K562 (cell line): ENCODE measurements around the gene FOS. TPM values are rescaled to one million over a fixed set of nuclear protein-coding genes. Genes with fewer than 3 reads are reported as not detected.

Experiments used
- ATF3 ChIP-seq, 2 experiments: fragments of 450-650 bp in 1 of 2; sonication (generic) in 1 of 2; formaldehyde crosslinking in 1 of 2; IDR thresholded peaks in 1 of 2; conservative IDR thresholded peaks in 1 of 2; 2 replicates each; pipeline versions ENCODE4 v1.6.1 to v1.8.1; 2016 to 2023; ENCODE audit warnings: mild to moderate bottlenecking in 2 of 2, moderate library complexity in 2 of 2, inconsistent platforms in 1 of 2, missing genetic modification reagents in 1 of 2
- CTCF ChIP-seq, 3 experiments: IDR thresholded peaks in 2 of 3; conservative IDR thresholded peaks in 1 of 3; 2 replicates each; pipeline ENCODE4 v1.5.1; 2011 to 2012; ENCODE audit warnings: low read length in 3 of 3, mild to moderate bottlenecking in 3 of 3, control low read depth in 2 of 3, improper control_type of control experiment in 1 of 3, inconsistent platforms in 1 of 3, low read depth in 1 of 3, mixed read lengths in 1 of 3, moderate library complexity in 1 of 3; ENCODE audit not compliant: insufficient read depth in 2 of 3
- MYC ChIP-seq, 2 experiments: fragments of 250-450 bp in 1 of 2; sonication (Bioruptor Pico) in 1 of 2; IDR thresholded peaks; 2 replicates each; pipeline versions ENCODE4 v1.5.1 to v1.6.1; 2012 to 2021; ENCODE audit warnings: low read depth in 2 of 2, borderline replicate concordance in 1 of 2, improper control_type of control experiment in 1 of 2, low read length in 1 of 2, mild to moderate bottlenecking in 1 of 2, moderate library complexity in 1 of 2
- MYNN ChIP-seq, 2 experiments: sonication (generic); formaldehyde crosslinking in 1 of 2; IDR thresholded peaks; 2 replicates each; pipeline versions ENCODE4 v1.5.0 to v1.6.1; 2016 to 2020; ENCODE audit warnings: antibody characterized with exemption in 1 of 2, missing genetic modification reagents in 1 of 2
- POLR2AphosphoS2 ChIP-seq: IDR thresholded peaks from 2 replicates; pipeline ENCODE4 v1.6.1; 2012; ENCODE audit warnings: low read length, improper control_type of control experiment
- REST ChIP-seq, 2 experiments: fragments of 450-650 bp; formaldehyde crosslinking in 1 of 2; IDR thresholded peaks; 2 replicates each; pipeline versions ENCODE4 v1.4.0 to v1.6.1; 2014 to 2020; ENCODE audit warnings: mild to moderate bottlenecking in 2 of 2, borderline replicate concordance in 1 of 2, low read depth in 1 of 2
- SFPQ ChIP-seq: fragments of 200-400 bp; formaldehyde crosslinking; IDR thresholded peaks from 2 replicates; pipeline ENCODE4 v1.6.1; 2017; ENCODE audit warnings: mild to moderate bottlenecking, low read depth, low read length, moderate library complexity
- TAF9B ChIP-seq: fragments of 450-650 bp; IDR thresholded peaks from 2 replicates; pipeline ENCODE4 v1.6.1; 2018; ENCODE audit warnings: mild to moderate bottlenecking; ENCODE audit not compliant: partially characterized antibody
- ZNF354B ChIP-seq: fragments of 250-450 bp; sonication (Bioruptor Pico); IDR thresholded peaks from 2 replicates; pipeline ENCODE4 v1.4.0; 2020
- ZNF445 ChIP-seq: fragments of 250-450 bp; sonication (Bioruptor Pico); IDR thresholded peaks from 2 replicates; pipeline ENCODE4 v1.4.0; 2020; ENCODE audit warnings: low read depth, mild to moderate bottlenecking, moderate library complexity
- ZNF644 ChIP-seq: fragments of 200-800 bp; sonication (Bioruptor generic); IDR thresholded peaks from 2 replicates; pipeline ENCODE4 v1.6.1; 2016; ENCODE audit warnings: low read depth, missing genetic modification characterization, missing compliant biosample characterization
- polyA plus RNA-seq, 8 experiments: library from polyadenylated mRNA; depleted of rRNA in 4 of 8; stranded (reverse) in 5 of 8; unstranded in 3 of 8; fragments of >200 nt; fragmentation: Nextera tagmentation in 2 of 8; fragmentation: Illumina TruSeq in 1 of 8; extraction: Ambion mirVana in 2 of 8; extraction: Trizol in 1 of 8; gene quantifications; 2 replicates each; pipeline versions ENCODE4 v1.2.1 to v1.2.3, GENCODE V29; 2011 to 2014; ENCODE audit warnings: inconsistent platforms in 1 of 8, missing spikeins in 1 of 8
- total RNA-seq, 7 experiments: library from RNA; depleted of rRNA in 6 of 7; stranded (reverse); fragments of >200 nt in 6 of 7; fragmentation: Illumina TruSeq in 2 of 7; extraction: Trizol in 2 of 7; gene quantifications; 2 replicates each; pipeline versions ENCODE4 v1.2.1 to v1.2.3, GENCODE V29; 2011 to 2021; ENCODE audit warnings: low replicate concordance in 1 of 7

FOS gene
- total and polyA plus RNA-seq, 9 of the 15 experiments (the other 6 are each of a cell fraction or from before 2014, with no cell fraction given) = 0.54 to 13.8 (median 8.9) TPM

- TF ChIP-seq ATF3 (IDR thresholded peaks at IDR 0.05) = no peak
- TF ChIP-seq ATF3 (CRISPR knock-in tag; conservative IDR thresholded peaks at IDR 0.05) = no peak
- no peak for TF ChIP-seq ZNF644 (tag)
- no peak for TF ChIP-seq POLR2AphosphoS2
- TF ChIP-seq ZNF445 (CRISPR knock-in tag) = no peak
- TF ChIP-seq MYNN (IDR thresholded peaks at IDR 0.05) = no peak
- no peak for TF ChIP-seq MYNN (CRISPR knock-in tag; IDR thresholded peaks at IDR 0.05)
- no peak for TF ChIP-seq ZNF354B (CRISPR knock-in tag)
- TF ChIP-seq MYC (IDR thresholded peaks at IDR 0.05; ENCODE audit: low read depth, low read length) = 0 out of 2 replicates have a peak, but pooled peaks have one; percentile 18
- no peak for TF ChIP-seq MYC (CRISPR knock-in tag; IDR thresholded peaks at IDR 0.05; ENCODE audit: borderline replicate concordance, low read depth)
- TF ChIP-seq SFPQ = no peak
- peak; percentile 58 to 66 (median 63) for TF ChIP-seq CTCF (IDR thresholded peaks at IDR 0.05 in 2 of 3, conservative IDR thresholded peaks at IDR 0.05 in 1 of 3; ENCODE audit: insufficient read depth in 2 of 3, low read depth in 1 of 3, low read length in 3 of 3)
- TF ChIP-seq TAF9B = no peak
- TF ChIP-seq REST (IDR thresholded peaks at IDR 0.05; ENCODE audit: borderline replicate concordance) = peak; percentile 40; the same call in 1 of the 2 replicates
- no peak for TF ChIP-seq REST (CRISPR knock-in tag; IDR thresholded peaks at IDR 0.05; ENCODE audit: low read depth)
Observed at GRCh38 chr14:75306927-75307699, 28.5 kb downstream of the FOS start (continued).
